ENCODE measurements around the gene PGD. TPM values are rescaled to one million over a fixed set of nuclear protein-coding genes. Genes with fewer than 3 reads are reported as not detected.

Gene PGD
- total and polyA plus RNA-seq, 2 experiments from 2014 or later: 174 to 305 TPM

DNA sequence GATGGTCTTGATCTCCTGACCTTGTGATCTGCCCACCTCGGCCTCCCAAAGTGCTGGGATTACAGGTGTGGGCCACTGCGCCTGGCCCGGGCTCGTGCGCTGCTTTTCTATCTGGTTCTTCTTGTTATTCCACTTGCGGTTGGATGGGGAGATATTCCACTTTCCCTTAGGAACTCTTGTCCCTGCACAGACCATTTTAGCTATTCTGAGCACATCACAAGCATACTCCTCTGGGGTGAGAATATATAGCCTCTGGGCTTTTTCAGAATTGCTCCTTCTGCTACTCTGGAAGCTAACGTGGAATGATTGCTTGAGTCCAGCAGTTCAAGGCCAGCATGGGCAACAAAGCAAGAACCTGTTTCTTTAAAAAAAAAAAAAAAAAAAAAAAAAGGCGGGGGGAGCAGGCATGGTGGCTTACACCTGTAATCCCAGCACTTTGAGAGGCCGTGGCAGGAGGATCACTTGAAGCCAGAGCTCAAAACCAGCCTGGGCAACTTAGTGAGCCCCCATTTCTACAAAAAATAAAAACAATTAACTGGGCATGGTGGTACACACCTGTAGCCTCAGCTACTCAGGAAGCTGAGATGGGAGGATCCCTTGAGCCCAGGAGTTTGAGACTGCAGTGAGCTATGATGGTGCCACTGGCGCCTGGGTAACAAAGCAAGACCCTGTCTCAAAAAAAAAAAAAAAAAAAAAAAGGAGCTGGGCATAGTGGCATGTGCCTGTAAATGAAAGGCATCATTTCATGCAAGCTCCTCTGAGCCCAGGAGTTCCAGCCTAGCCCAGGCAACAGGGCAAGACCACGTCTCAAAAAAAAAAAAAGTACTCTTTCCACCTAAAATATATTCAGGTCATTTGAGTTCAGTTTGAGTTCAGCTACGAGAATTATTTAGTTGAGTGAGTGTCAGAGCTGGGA is 11.8 kb upstream of the PGD start:
- DNase-seq (ENCODE audit: low spot score) (no peak), ATAC-seq (no peak)
- H3K36me3 Mint-ChIP-seq (ENCODE audit: low read depth): peaks cover 14% of the 10 kb centered on the region
- Histone ChIP-seq H2AFZ (no peak overlapping the region), H3K27ac (ENCODE audit: low read depth) (peak overlapping the region; percentile 72), H3K36me3 (ENCODE audit: insufficient read depth) (no peaks in the 10 kb centered on the region; the same call in 1 of the 2 replicates), H4K20me1 (replicated peaks; ENCODE audit: insufficient read depth) (no peaks in the 10 kb centered on the region), H3K4me3 (no peak overlapping the region), H3K27me3 (ENCODE audit: insufficient read depth) (no peaks in the 10 kb centered on the region), H3F3A (replicated peaks; ENCODE audit: low read depth) (0 out of 2 replicates have a peak, but pooled peaks cover 3% of the 10 kb centered on the region), H3K4me2 (0 out of 2 replicates have a peak overlapping the region, but pooled peaks have one; percentile 13), H3K4me1 (ENCODE audit: insufficient read depth) (peaks cover 10% of the 10 kb centered on the region; the same call in 1 of the 2 replicates), H3K79me2 (replicated peaks; ENCODE audit: insufficient read depth) (no peaks in the 10 kb centered on the region), H3K9me2 (ENCODE audit: insufficient read depth) (no peaks in the 10 kb centered on the region)
- H3K27ac Mint-ChIP-seq: peak overlapping the region; percentile 94
- no peaks in the 10 kb centered on the region; the same call in 2 of the 3 replicates for H3K9me3 Mint-ChIP-seq
- peaks cover 4% of the 10 kb centered on the region for H3K27me3 Mint-ChIP-seq (ENCODE audit: insufficient read depth, low read depth, poor library complexity)
- no peak for TF ChIP-seq ETS1 (IDR thresholded peaks at IDR 0.05)
- no peak for TF ChIP-seq ZNF331 (CRISPR knock-in tag; IDR thresholded peaks at IDR 0.05; ENCODE audit: low read depth)
- TF ChIP-seq, protein P1, sequence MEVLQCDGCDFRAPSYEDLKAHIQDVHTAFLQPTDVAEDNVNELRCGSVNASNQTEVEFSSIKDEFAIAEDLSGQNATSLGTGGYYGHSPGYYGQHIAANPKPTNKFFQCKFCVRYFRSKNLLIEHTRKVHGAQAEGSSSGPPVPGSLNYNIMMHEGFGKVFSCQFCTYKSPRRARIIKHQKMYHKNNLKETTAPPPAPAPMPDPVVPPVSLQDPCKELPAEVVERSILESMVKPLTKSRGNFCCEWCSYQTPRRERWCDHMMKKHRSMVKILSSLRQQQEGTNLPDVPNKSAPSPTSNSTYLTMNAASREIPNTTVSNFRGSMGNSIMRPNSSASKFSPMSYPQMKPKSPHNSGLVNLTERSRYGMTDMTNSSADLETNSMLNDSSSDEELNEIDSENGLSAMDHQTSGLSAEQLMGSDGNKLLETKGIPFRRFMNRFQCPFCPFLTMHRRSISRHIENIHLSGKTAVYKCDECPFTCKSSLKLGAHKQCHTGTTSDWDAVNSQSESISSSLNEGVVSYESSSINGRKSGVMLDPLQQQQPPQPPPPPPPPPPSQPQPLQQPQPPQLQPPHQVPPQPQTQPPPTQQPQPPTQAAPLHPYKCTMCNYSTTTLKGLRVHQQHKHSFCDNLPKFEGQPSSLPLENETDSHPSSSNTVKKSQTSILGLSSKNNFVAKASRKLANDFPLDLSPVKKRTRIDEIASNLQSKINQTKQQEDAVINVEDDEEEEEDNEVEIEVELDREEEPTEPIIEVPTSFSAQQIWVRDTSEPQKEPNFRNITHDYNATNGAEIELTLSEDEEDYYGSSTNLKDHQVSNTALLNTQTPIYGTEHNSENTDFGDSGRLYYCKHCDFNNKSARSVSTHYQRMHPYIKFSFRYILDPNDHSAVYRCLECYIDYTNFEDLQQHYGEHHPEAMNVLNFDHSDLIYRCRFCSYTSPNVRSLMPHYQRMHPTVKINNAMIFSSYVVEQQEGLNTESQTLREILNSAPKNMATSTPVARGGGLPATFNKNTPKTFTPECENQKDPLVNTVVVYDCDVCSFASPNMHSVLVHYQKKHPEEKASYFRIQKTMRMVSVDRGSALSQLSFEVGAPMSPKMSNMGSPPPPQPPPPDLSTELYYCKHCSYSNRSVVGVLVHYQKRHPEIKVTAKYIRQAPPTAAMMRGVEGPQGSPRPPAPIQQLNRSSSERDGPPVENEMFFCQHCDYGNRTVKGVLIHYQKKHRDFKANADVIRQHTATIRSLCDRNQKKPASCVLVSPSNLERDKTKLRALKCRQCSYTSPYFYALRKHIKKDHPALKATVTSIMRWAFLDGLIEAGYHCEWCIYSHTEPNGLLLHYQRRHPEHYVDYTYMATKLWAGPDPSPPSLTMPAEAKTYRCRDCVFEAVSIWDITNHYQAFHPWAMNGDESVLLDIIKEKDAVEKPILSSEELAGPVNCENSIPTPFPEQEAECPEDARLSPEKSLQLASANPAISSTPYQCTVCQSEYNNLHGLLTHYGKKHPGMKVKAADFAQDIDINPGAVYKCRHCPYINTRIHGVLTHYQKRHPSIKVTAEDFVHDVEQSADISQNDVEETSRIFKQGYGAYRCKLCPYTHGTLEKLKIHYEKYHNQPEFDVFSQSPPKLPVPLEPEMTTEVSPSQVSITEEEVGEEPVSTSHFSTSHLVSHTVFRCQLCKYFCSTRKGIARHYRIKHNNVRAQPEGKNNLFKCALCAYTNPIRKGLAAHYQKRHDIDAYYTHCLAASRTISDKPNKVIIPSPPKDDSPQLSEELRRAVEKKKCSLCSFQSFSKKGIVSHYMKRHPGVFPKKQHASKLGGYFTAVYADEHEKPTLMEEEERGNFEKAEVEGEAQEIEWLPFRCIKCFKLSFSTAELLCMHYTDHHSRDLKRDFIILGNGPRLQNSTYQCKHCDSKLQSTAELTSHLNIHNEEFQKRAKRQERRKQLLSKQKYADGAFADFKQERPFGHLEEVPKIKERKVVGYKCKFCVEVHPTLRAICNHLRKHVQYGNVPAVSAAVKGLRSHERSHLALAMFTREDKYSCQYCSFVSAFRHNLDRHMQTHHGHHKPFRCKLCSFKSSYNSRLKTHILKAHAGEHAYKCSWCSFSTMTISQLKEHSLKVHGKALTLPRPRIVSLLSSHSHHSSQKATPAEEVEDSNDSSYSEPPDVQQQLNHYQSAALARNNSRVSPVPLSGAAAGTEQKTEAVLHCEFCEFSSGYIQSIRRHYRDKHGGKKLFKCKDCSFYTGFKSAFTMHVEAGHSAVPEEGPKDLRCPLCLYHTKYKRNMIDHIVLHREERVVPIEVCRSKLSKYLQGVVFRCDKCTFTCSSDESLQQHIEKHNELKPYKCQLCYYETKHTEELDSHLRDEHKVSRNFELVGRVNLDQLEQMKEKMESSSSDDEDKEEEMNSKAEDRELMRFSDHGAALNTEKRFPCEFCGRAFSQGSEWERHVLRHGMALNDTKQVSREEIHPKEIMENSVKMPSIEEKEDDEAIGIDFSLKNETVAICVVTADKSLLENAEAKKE (CRISPR knock-in tag; IDR thresholded peaks at IDR 0.05): no peak
- no peak overlapping the region for H3K4me3 Mint-ChIP-seq
- peaks cover 12% of the 10 kb centered on the region for H3K4me1 Mint-ChIP-seq

Data from GM23338 (cell line).